ENCODE data around the gene RUNX3.

The RUNX3 gene

GRCh38 chr1:24906760-24907490 is 23.2 kb downstream of the RUNX3 start:
- H3K27me3 Mint-ChIP-seq = no peaks in the 10 kb centered on the region
- peaks cover 5% of the 10 kb centered on the region for H3K36me3 Mint-ChIP-seq
- H3K4me1 Mint-ChIP-seq = peaks cover 28% of the 10 kb centered on the region
- H3K27ac Mint-ChIP-seq = no peak overlapping the region
- H3K4me3 Mint-ChIP-seq = no peak overlapping the region
- H3K9me3 Mint-ChIP-seq = no peaks in the 10 kb centered on the region

GRCh38 chr1:24905979-24906720 is 23.9 kb downstream of the RUNX3 start:
- no peaks in the 10 kb centered on the region for H3K27me3 Mint-ChIP-seq
- H3K27ac Mint-ChIP-seq = no peak overlapping the region
- H3K36me3 Mint-ChIP-seq = peaks cover 5% of the 10 kb centered on the region
- H3K4me1 Mint-ChIP-seq = peaks cover 21% of the 10 kb centered on the region
- no peak overlapping the region for H3K4me3 Mint-ChIP-seq
- H3K9me3 Mint-ChIP-seq = no peaks in the 10 kb centered on the region

- Mint-ChIP-seq H3K9me3 (no peaks in the 10 kb centered on the region), H3K27ac (no peak overlapping the region), H3K4me3 (no peak overlapping the region), H3K4me1 (peaks cover 18% of the 10 kb centered on the region), H3K36me3 (peaks cover 5% of the 10 kb centered on the region), H3K27me3 (no peaks in the 10 kb centered on the region)
Measured at GRCh38 chr1:24905355-24905978, 24.6 kb downstream of the RUNX3 start.

- peaks cover 5% of the 10 kb centered on the region for H3K36me3 Mint-ChIP-seq
- no peaks in the 10 kb centered on the region for H3K27me3 Mint-ChIP-seq
- H3K27ac Mint-ChIP-seq = no peak overlapping the region
- H3K4me3 Mint-ChIP-seq = no peak overlapping the region
- peaks cover 24% of the 10 kb centered on the region for H3K4me1 Mint-ChIP-seq
- H3K9me3 Mint-ChIP-seq = no peaks in the 10 kb centered on the region
Measured at GRCh38 chr1:24904731-24905354, 25.2 kb downstream of the RUNX3 start.

- H3K27me3 Mint-ChIP-seq = no peaks in the 10 kb centered on the region
- no peak overlapping the region for H3K27ac Mint-ChIP-seq
- H3K36me3 Mint-ChIP-seq = no peaks in the 10 kb centered on the region
- no peak overlapping the region for H3K4me3 Mint-ChIP-seq
- peaks cover 25% of the 10 kb centered on the region for H3K4me1 Mint-ChIP-seq
- H3K9me3 Mint-ChIP-seq = no peaks in the 10 kb centered on the region
Measured at GRCh38 chr1:24903955-24904730, 25.9 kb downstream of the RUNX3 start.

GRCh38 chr1:24903560-24903954 is 26.5 kb downstream of the RUNX3 start:
- no peak overlapping the region for H3K27ac Mint-ChIP-seq
- H3K27me3 Mint-ChIP-seq = no peaks in the 10 kb centered on the region
- H3K36me3 Mint-ChIP-seq = no peaks in the 10 kb centered on the region
- no peak overlapping the region for H3K4me3 Mint-ChIP-seq
- no peaks in the 10 kb centered on the region for H3K9me3 Mint-ChIP-seq
- peaks cover 28% of the 10 kb centered on the region for H3K4me1 Mint-ChIP-seq

GRCh38 chr1:24903011-24903461 is 27.0 kb downstream of the RUNX3 start:
- Mint-ChIP-seq H3K27ac (no peak overlapping the region), H3K4me3 (no peak overlapping the region), H3K36me3 (no peaks in the 10 kb centered on the region), H3K4me1 (peaks cover 30% of the 10 kb centered on the region), H3K27me3 (no peaks in the 10 kb centered on the region), H3K9me3 (no peaks in the 10 kb centered on the region)

GRCh38 chr1:24902471-24902891 is 27.6 kb downstream of the RUNX3 start:
- no peaks in the 10 kb centered on the region for H3K27me3 Mint-ChIP-seq
- H3K36me3 Mint-ChIP-seq = no peaks in the 10 kb centered on the region
- no peak overlapping the region for H3K4me3 Mint-ChIP-seq
- no peaks in the 10 kb centered on the region for H3K9me3 Mint-ChIP-seq
- H3K27ac Mint-ChIP-seq = no peak overlapping the region
- H3K4me1 Mint-ChIP-seq = peaks cover 27% of the 10 kb centered on the region

- Mint-ChIP-seq H3K4me3 (no peak overlapping the region), H3K36me3 (no peaks in the 10 kb centered on the region), H3K27ac (peak overlapping the region; percentile 30), H3K9me3 (no peaks in the 10 kb centered on the region), H3K4me1 (peaks cover 27% of the 10 kb centered on the region), H3K27me3 (no peaks in the 10 kb centered on the region)
Measured at GRCh38 chr1:24901791-24902470, 28.1 kb downstream of the RUNX3 start.

- Mint-ChIP-seq H3K27me3 (no peaks in the 10 kb centered on the region), H3K9me3 (no peaks in the 10 kb centered on the region), H3K4me1 (peaks cover 27% of the 10 kb centered on the region), H3K27ac (peak overlapping the region; percentile 30), H3K36me3 (no peaks in the 10 kb centered on the region), H3K4me3 (no peak overlapping the region)
Measured at GRCh38 chr1:24900985-24901781, 28.9 kb downstream of the RUNX3 start.

- H3K4me3 Mint-ChIP-seq = no peak overlapping the region
- H3K36me3 Mint-ChIP-seq = no peaks in the 10 kb centered on the region
- peak overlapping the region; percentile 35 for H3K27ac Mint-ChIP-seq
- H3K9me3 Mint-ChIP-seq = no peaks in the 10 kb centered on the region
- no peaks in the 10 kb centered on the region for H3K27me3 Mint-ChIP-seq
- peaks cover 27% of the 10 kb centered on the region for H3K4me1 Mint-ChIP-seq
Measured at GRCh38 chr1:24900486-24900849, 29.6 kb downstream of the RUNX3 start.

- H3K27ac Mint-ChIP-seq = peak overlapping the region; percentile 52
- H3K36me3 Mint-ChIP-seq = no peaks in the 10 kb centered on the region
- no peaks in the 10 kb centered on the region for H3K9me3 Mint-ChIP-seq
Measured at GRCh38 chr1:24899581-24900485, 30.2 kb downstream of the RUNX3 start.

GRCh38 chr1:24898909-24899439 is 31.1 kb downstream of the RUNX3 start:
- H3K4me3 Mint-ChIP-seq = no peak overlapping the region
- H3K27ac Mint-ChIP-seq = peak overlapping the region; percentile 32
- peaks cover 27% of the 10 kb centered on the region for H3K4me1 Mint-ChIP-seq
- H3K27me3 Mint-ChIP-seq = no peaks in the 10 kb centered on the region
- no peaks in the 10 kb centered on the region for H3K36me3 Mint-ChIP-seq
- H3K9me3 Mint-ChIP-seq = no peaks in the 10 kb centered on the region

More at GRCh38 chr1:24899581-24900485, 30.2 kb downstream of the RUNX3 start:
- no peaks in the 10 kb centered on the region for H3K27me3 Mint-ChIP-seq
- H3K4me3 Mint-ChIP-seq = no peak overlapping the region
- H3K4me1 Mint-ChIP-seq = peaks cover 27% of the 10 kb centered on the region
